SU-DHL-6 (cell line): ENCODE results near the gene MX2.

ENCODE experiments used
- H2AFZ ChIP-seq: fragments of 200-600 bp; sonication (generic); 2 replicates; pipeline ENCODE4 v1.6.1; 2014; ENCODE audit warnings: low read depth, mild to moderate bottlenecking, moderate library complexity, mixed read lengths, antibody characterized with exemption, low read length; ENCODE audit not compliant: severe bottlenecking
- H3F3A ChIP-seq: fragments of 200-600 bp; shearing (Covaris generic); 2 replicates; pipeline ENCODE4 v1.6.0; 2016; ENCODE audit warnings: antibody characterized with exemption, mild to moderate bottlenecking; ENCODE audit not compliant: insufficient read depth
- H3K27ac ChIP-seq: fragments of 200-600 bp; sonication (generic); 2 replicates; pipeline ENCODE4 v1.5.1; 2016; ENCODE audit warnings: low read depth, mild to moderate bottlenecking, low read length, moderate library complexity, mixed read lengths
- H3K27me3 ChIP-seq: fragments of 200-600 bp; sonication (generic), shearing (Covaris generic); 2 replicates; pipeline ENCODE4 v1.6.0; 2014; ENCODE audit warnings: mild to moderate bottlenecking, low read length
- H3K36me3 ChIP-seq: fragments of 200-600 bp; sonication (generic); 2 replicates; pipeline ENCODE4 v1.6.1; 2014; ENCODE audit warnings: mild to moderate bottlenecking, low read length, mixed read lengths
- H3K4me2 ChIP-seq: fragments of 300-600, 200-600 bp; shearing (Covaris generic), sonication (generic); 2 replicates; pipeline ENCODE4 v1.6.0; 2014; ENCODE audit warnings: low read length, low read depth, mild to moderate bottlenecking; ENCODE audit not compliant: poor library complexity, severe bottlenecking
- H3K4me3 ChIP-seq: fragments of 200-600 bp; sonication (generic); 2 replicates; pipeline ENCODE4 v1.5.1; 2014; ENCODE audit warnings: antibody characterized with exemption, low read length, mild to moderate bottlenecking, mixed read lengths; ENCODE audit not compliant: insufficient read depth, poor library complexity, severe bottlenecking
- H3K79me2 ChIP-seq: fragments of 200-600 bp; sonication (generic); 2 replicates; pipeline ENCODE4 v1.6.1; 2014; ENCODE audit warnings: mild to moderate bottlenecking, low read length, moderate library complexity; ENCODE audit not compliant: insufficient read depth
- H3K9ac ChIP-seq: fragments of 200-600 bp; sonication (generic); 2 replicates; pipeline ENCODE4 v1.7.0; 2014; ENCODE audit warnings: mild to moderate bottlenecking, low read length
- H3K9me2 ChIP-seq: fragments of 200-600 bp; sonication (generic); replicated peaks from 2 replicates; pipeline ENCODE4 v1.6.1; 2014; ENCODE audit warnings: low read length; ENCODE audit not compliant: insufficient read depth
- H3K9me3 ChIP-seq: fragments of 200-600 bp; sonication (generic); 2 replicates; pipeline ENCODE4 v1.6.1; 2014; ENCODE audit warnings: low read length, mixed read lengths; ENCODE audit not compliant: insufficient read depth
- H4K20me1 ChIP-seq: fragments of 200-600 bp; sonication (generic); 2 replicates; pipeline ENCODE4 v1.6.1; 2014; ENCODE audit warnings: low read depth, mild to moderate bottlenecking, antibody characterized with exemption, low read length, moderate library complexity, mixed read lengths
- CTCF ChIP-seq: fragments of 200-600 bp; sonication (generic); IDR thresholded peaks from one replicate; pipeline ENCODE4 v1.5.1; 2017; ENCODE audit warnings: antibody characterized with exemption, mild to moderate bottlenecking, low read length, moderate library complexity; ENCODE audit not compliant: insufficient read depth, poor library complexity, severe bottlenecking
- EZH2phosphoT487 ChIP-seq: fragments of 200-600 bp; sonication (generic), shearing (Covaris generic); conservative IDR thresholded peaks from 2 replicates; pipeline ENCODE4 v1.6.1; 2018; ENCODE audit warnings: mild to moderate bottlenecking, antibody characterized with exemption, low read length, moderate library complexity, mixed read lengths

MX2 gene

GRCh38 chr21:41438425-41439113 is 76.7 kb downstream of the MX2 start:
- H2AFZ ChIP-seq, result no peak overlapping the region
- H3K9ac ChIP-seq, result no peak overlapping the region
- no peaks in the 10 kb centered on the region for H3K9me2 ChIP-seq
- H3K9me3 ChIP-seq, result peaks cover 13% of the 10 kb centered on the region; the same call in 1 of the 2 replicates
- no peak overlapping the region for H3K27ac ChIP-seq
- H3K79me2 ChIP-seq, result no peaks in the 10 kb centered on the region
- H3F3A ChIP-seq, result no peaks in the 10 kb centered on the region
- no peak overlapping the region for H3K4me2 ChIP-seq
- H4K20me1 ChIP-seq, result no peaks in the 10 kb centered on the region
- H3K36me3 ChIP-seq, result no peaks in the 10 kb centered on the region
- H3K27me3 ChIP-seq, result 0 out of 2 replicates have a peak, but pooled peaks cover 3% of the 10 kb centered on the region
- TF ChIP-seq EZH2phosphoT487 (no peak), CTCF (no peak)
- no peak overlapping the region for H3K4me3 ChIP-seq

DNA sequence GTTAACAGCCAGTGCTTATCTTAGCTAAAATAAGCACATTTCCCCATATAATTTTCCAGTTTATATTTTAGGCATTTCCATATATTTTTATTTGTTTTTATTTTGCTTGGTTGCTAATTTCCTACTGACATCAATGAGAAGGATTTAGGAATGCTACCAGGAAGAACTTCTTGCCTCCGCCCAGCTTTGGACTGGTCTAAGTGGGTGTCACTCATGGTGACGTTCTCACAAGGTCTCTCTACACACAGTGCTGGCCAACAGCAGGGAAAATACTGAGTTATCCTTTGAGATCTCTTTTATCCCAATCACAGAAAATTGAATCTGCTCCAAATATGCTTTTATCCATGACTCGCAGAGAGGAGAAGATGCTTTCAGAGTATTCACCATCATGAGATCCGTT is 77.4 kb downstream of the MX2 start:
- Histone ChIP-seq H3K4me3 (no peak overlapping the region), H3K9me3 (peaks cover 9% of the 10 kb centered on the region; the same call in 1 of the 2 replicates), H4K20me1 (no peaks in the 10 kb centered on the region), H3K27ac (no peak overlapping the region), H3F3A (no peaks in the 10 kb centered on the region), H3K79me2 (no peaks in the 10 kb centered on the region), H3K9ac (no peak overlapping the region), H2AFZ (no peak overlapping the region), H3K9me2 (no peaks in the 10 kb centered on the region), H3K27me3 (0 out of 2 replicates have a peak, but pooled peaks cover 3% of the 10 kb centered on the region), H3K36me3 (no peaks in the 10 kb centered on the region), H3K4me2 (no peak overlapping the region)
- no peak for TF ChIP-seq EZH2phosphoT487
- no peak for TF ChIP-seq CTCF

GRCh38 chr21:41441546-41441945 is 79.7 kb downstream of the MX2 start:
- Histone ChIP-seq H3K9me3 (no peaks in the 10 kb centered on the region), H3K36me3 (no peaks in the 10 kb centered on the region)

More at GRCh38 chr21:41441546-41441945, 79.7 kb downstream of the MX2 start:
- no peak for TF ChIP-seq EZH2phosphoT487
- no peak for TF ChIP-seq CTCF
- Histone ChIP-seq H3K9me2 (no peaks in the 10 kb centered on the region), H2AFZ (no peak overlapping the region), H4K20me1 (no peaks in the 10 kb centered on the region), H3K9ac (no peak overlapping the region), H3F3A (no peaks in the 10 kb centered on the region), H3K4me2 (no peak overlapping the region), H3K27ac (no peak overlapping the region), H3K4me3 (no peak overlapping the region), H3K27me3 (no peaks in the 10 kb centered on the region), H3K79me2 (no peaks in the 10 kb centered on the region)
